H1 (cell line): ENCODE results near the gene DNAJB1. TPM values are rescaled to one million over a fixed set of nuclear protein-coding genes. Genes with fewer than 3 reads are reported as not detected.

ENCODE experiments used
- CTCF ChIA-PET: fragments of 300-600 bp; sonication (Branson Sonifier 250); formaldehyde crosslinking; loops from one replicate; lab custom pipeline; 2021; ENCODE audit not compliant: partially characterized antibody; lab: Charles Lee
- POLR2A ChIA-PET: fragments of 300-600 bp; sonication (Branson Sonifier 250); formaldehyde crosslinking; loops from one replicate; lab custom pipeline; 2021; ENCODE audit warnings: inconsistent platforms; ENCODE audit not compliant: partially characterized antibody; lab: Charles Lee
- DNase-seq, 2 experiments: peaks; one replicate each; pipeline versions ENCODE4 v3.0.0 to v3.0.0-alpha.2; 2010 to 2022; ENCODE audit warnings: low spot score in 2 of 2, low read depth in 1 of 2, mixed read lengths in 1 of 2
- FAIRE-seq: peaks from 2 replicates; lab custom pipeline; 2011; peaks lifted over from hg19 to GRCh38; lab: Jason Lieb, UNC
- H2AFZ ChIP-seq: 2 replicates; pipeline ENCODE4 v1.8.1; 2012; ENCODE audit warnings: low read length, inconsistent platforms
- H2AK5ac ChIP-seq: 2 replicates; pipeline ENCODE4 v1.6.1; 2013; ENCODE audit warnings: low read depth, low read length
- H2BK120ac ChIP-seq: replicated peaks from 2 replicates; pipeline ENCODE3; 2013; ENCODE audit warnings: low read depth, low read length, inconsistent platforms
- H2BK12ac ChIP-seq: 2 replicates; pipeline ENCODE4 v1.6.1; 2013; ENCODE audit warnings: low read depth, low read length
- H2BK15ac ChIP-seq: 2 replicates; pipeline ENCODE4 v1.6.1; 2013; ENCODE audit warnings: low read length
- H2BK20ac ChIP-seq: 2 replicates; pipeline ENCODE4 v1.6.1; 2013; ENCODE audit warnings: low read length
- H2BK5ac ChIP-seq: 2 replicates; pipeline ENCODE4 v1.6.1; 2013; ENCODE audit warnings: low read depth, low read length
- H3K14ac ChIP-seq: 2 replicates; pipeline ENCODE4 v1.6.1; 2013; ENCODE audit warnings: inconsistent platforms; ENCODE audit not compliant: insufficient read length
- H3K18ac ChIP-seq: 2 replicates; pipeline ENCODE4 v1.6.1; 2013; ENCODE audit warnings: low read length; ENCODE audit errors: extremely low read depth
- H3K23ac ChIP-seq: 2 replicates; pipeline ENCODE4 v1.6.1; 2013; ENCODE audit warnings: inconsistent platforms; ENCODE audit not compliant: insufficient read length
- H3K23me2 ChIP-seq: 2 replicates; pipeline ENCODE4 v1.6.1; 2013; ENCODE audit warnings: low read depth, low read length
- H3K27ac ChIP-seq: 2 replicates; pipeline ENCODE4 v1.6.1; 2011; ENCODE audit warnings: low read depth, low read length, inconsistent platforms
- H3K27me3 ChIP-seq, 4 experiments: replicated peaks in 1 of 4; 1 replicate in 1 of 4; 2 replicates in 3 of 4; pipeline versions ENCODE4 v1.6.1 to v1.8.1; 2011 to 2013; ENCODE audit warnings: low read length in 3 of 4, mild to moderate bottlenecking in 3 of 4, inconsistent platforms in 2 of 4, mixed read lengths in 2 of 4, moderate library complexity in 1 of 4; ENCODE audit not compliant: control insufficient read depth in 3 of 4, insufficient read depth in 3 of 4; ENCODE audit errors: extremely low read depth in 1 of 4
- H3K36me3 ChIP-seq, 4 experiments: 2 replicates each; pipeline versions ENCODE4 v1.6.1 to v1.8.1; 2011 to 2013; ENCODE audit warnings: mild to moderate bottlenecking in 4 of 4, low read length in 3 of 4, moderate library complexity in 2 of 4, control low read depth in 1 of 4, inconsistent platforms in 1 of 4; ENCODE audit not compliant: insufficient read depth in 4 of 4, control insufficient read depth in 2 of 4
- H3K4ac ChIP-seq: replicated peaks from 2 replicates; pipeline ENCODE3; 2013; ENCODE audit warnings: low read length, low read depth, mixed read lengths, inconsistent platforms; ENCODE audit not compliant: insufficient read length
- H3K4me1 ChIP-seq, 4 experiments: replicated peaks in 1 of 4; 1 replicate in 1 of 4; 2 replicates in 3 of 4; pipeline versions ENCODE4 v1.6.1 to v1.8.1; 2011 to 2013; ENCODE audit warnings: low read length in 3 of 4, inconsistent platforms in 2 of 4, mixed read lengths in 1 of 4; ENCODE audit not compliant: insufficient read depth in 4 of 4, control insufficient read depth in 3 of 4
- H3K4me2 ChIP-seq, 2 experiments: 2 replicates each; pipeline versions ENCODE4 v1.6.1 to v1.8.1; 2011 to 2013; ENCODE audit warnings: low read depth in 2 of 2, low read length in 2 of 2, control low read depth in 1 of 2, inconsistent platforms in 1 of 2, mild to moderate bottlenecking in 1 of 2; ENCODE audit not compliant: insufficient read depth in 1 of 2
- H3K4me3 ChIP-seq, 4 experiments: fragments of 200-600, 300-600 bp in 1 of 4; sonication (generic), shearing (Covaris generic), sonication (Bioruptor Twin) in 1 of 4; 2 replicates each; pipeline versions ENCODE4 v1.5.1 to v1.8.1; 2011 to 2016; ENCODE audit warnings: low read length in 4 of 4, low read depth in 3 of 4, control low read depth in 2 of 4, inconsistent platforms in 2 of 4, mild to moderate bottlenecking in 2 of 4, mixed read lengths in 1 of 4, moderate library complexity in 1 of 4; ENCODE audit not compliant: insufficient read depth in 2 of 4; ENCODE audit errors: extremely low read depth in 1 of 4
- H3K56ac ChIP-seq: replicated peaks from 2 replicates; pipeline ENCODE3; 2013; ENCODE audit warnings: low read depth, mild to moderate bottlenecking, mixed read lengths, low read length, inconsistent platforms; ENCODE audit not compliant: insufficient read length
- H3K79me1 ChIP-seq: 2 replicates; pipeline ENCODE4 v1.6.1; 2013; ENCODE audit warnings: low read depth, low read length, control low read depth
- H3K79me2 ChIP-seq, 2 experiments: 2 replicates each; pipeline versions ENCODE4 v1.6.1 to v1.8.1; 2012 to 2013; ENCODE audit warnings: low read length in 2 of 2, mild to moderate bottlenecking in 2 of 2, inconsistent platforms in 1 of 2; ENCODE audit not compliant: insufficient read depth in 2 of 2, control insufficient read depth in 1 of 2
- H3K9ac ChIP-seq, 4 experiments: replicated peaks in 1 of 4; 1 replicate in 1 of 4; 2 replicates in 3 of 4; pipeline versions ENCODE4 v1.6.1 to v1.8.1; 2011 to 2013; ENCODE audit warnings: low read depth in 3 of 4, low read length in 3 of 4, control low read depth in 2 of 4, mild to moderate bottlenecking in 2 of 4, moderate library complexity in 2 of 4, inconsistent platforms in 1 of 4; ENCODE audit errors: extremely low read depth in 1 of 4
- H3K9me3 ChIP-seq, 2 experiments: 2 replicates each; pipeline versions ENCODE4 v1.6.1 to v1.8.1; 2012 to 2013; ENCODE audit warnings: mild to moderate bottlenecking in 2 of 2, moderate library complexity in 2 of 2, control low read depth in 1 of 2, inconsistent platforms in 1 of 2, low read depth in 1 of 2, low read length in 1 of 2, mixed read lengths in 1 of 2; ENCODE audit not compliant: insufficient read depth in 2 of 2
- H4K20me1 ChIP-seq, 2 experiments: replicated peaks in 1 of 2; 2 replicates each; pipeline versions ENCODE3 to v1.8.1; 2011 to 2013; ENCODE audit warnings: inconsistent platforms in 2 of 2, low read length in 2 of 2, mild to moderate bottlenecking in 1 of 2; ENCODE audit not compliant: insufficient read depth in 2 of 2, control insufficient read depth in 1 of 2
- H4K5ac ChIP-seq: 2 replicates; pipeline ENCODE4 v1.6.1; 2013; ENCODE audit warnings: low read length, low read depth, mixed read lengths, inconsistent platforms; ENCODE audit not compliant: insufficient read length
- H4K8ac ChIP-seq: 2 replicates; pipeline ENCODE4 v1.8.0; 2013; ENCODE audit warnings: mild to moderate bottlenecking, moderate library complexity, low read length, inconsistent platforms; ENCODE audit not compliant: insufficient read depth; ENCODE audit errors: extremely low read depth
- H4K91ac ChIP-seq: replicated peaks from 2 replicates; pipeline ENCODE3; 2013; ENCODE audit warnings: low read length, mixed read lengths, inconsistent platforms; ENCODE audit not compliant: insufficient read length
- CBX5 ChIP-seq: fragments of 300-800, 300-1000 bp; sonication (generic); IDR thresholded peaks from 2 replicates; pipeline ENCODE4 v1.7.1; 2016; ENCODE audit warnings: antibody characterized with exemption, low read length, low read depth
- CREB1 ChIP-seq: IDR thresholded peaks from 2 replicates; pipeline ENCODE4 v1.6.1; 2012; ENCODE audit warnings: inconsistent platforms
- RAD21 ChIP-seq, 2 experiments: IDR thresholded peaks in 1 of 2; conservative IDR thresholded peaks in 1 of 2; 2 replicates each; pipeline ENCODE4 v1.6.1; 2011; ENCODE audit warnings: low read depth in 2 of 2, low read length in 2 of 2, improper control_type of control experiment in 1 of 2, inconsistent platforms in 1 of 2, mild to moderate bottlenecking in 1 of 2, moderate library complexity in 1 of 2
- TBP ChIP-seq: IDR thresholded peaks from 2 replicates; pipeline ENCODE4 v1.6.1; 2011; ENCODE audit warnings: low read depth, low read length, improper control_type of control experiment
- WGBS, 2 experiments: shearing (Covaris generic) in 1 of 2; methylation state at CpG; one replicate each; pipeline versions ENCODE4 v1.1.6 to v1.1.7; 2013 to 2015; ENCODE audit warnings: low lambda C conversion rate in 2 of 2, mixed read lengths in 2 of 2, inconsistent platforms in 1 of 2, low coverage in 1 of 2, missing lambda C conversion rate in 1 of 2; ENCODE audit not compliant: insufficient replicate concordance in 2 of 2, insufficient coverage in 1 of 2, insufficient read length in 1 of 2; ENCODE audit errors: extremely low coverage in 1 of 2, missing lambda C conversion rate in 1 of 2; 5-methylcytosine and 5-hydroxymethylcytosine counted together
- polyA plus RNA-seq, 7 experiments: library from polyadenylated mRNA; depleted of rRNA in 3 of 7; stranded (reverse) in 5 of 7; unstranded in 2 of 7; fragments of >200 nt in 5 of 7; fragments of 200-250 nt in 2 of 7; gene quantifications; 1 replicate in 5 of 7; 2 replicates in 1 of 7; 4 replicates in 1 of 7; pipeline versions ENCODE4 v1.2.1 to v1.2.3, GENCODE V29; 2011 to 2013; ENCODE audit warnings: missing spikeins in 2 of 7, mixed read lengths in 2 of 7
- total RNA-seq: library from RNA; stranded (reverse); fragmentation: NEBNext Ultra II Directional; extraction: Animal tissue kit (Norgen Biotek cat#: 25700); gene quantifications from 2 replicates; pipeline ENCODE4 v1.2.1, GENCODE V29; 2021
- TF ChIP-seq, protein P1 (sequence below): IDR thresholded peaks from 2 replicates; pipeline ENCODE4 v1.6.1; 2011; ENCODE audit warnings: low read depth, mild to moderate bottlenecking, low read length; ENCODE audit not compliant: insufficient read depth

Gene DNAJB1
- total and polyA plus RNA-seq, 2 of the 8 experiments (the other 6 are each of a cell fraction or from before 2014, with no cell fraction given): 62.9 to 64.3 TPM

GRCh38 chr19:14566712-14567077 is 48.5 kb upstream of the DNAJB1 start:
- no peak overlapping the region for H2AFZ ChIP-seq
- H3K79me2 ChIP-seq: peaks cover 0 to 21% of the 10 kb centered on the region in 2 experiments; a peak in 2 of 4 replicates
- DNase-seq: no peak
- H3K4me3 ChIP-seq: no peak overlapping the region
- CTCF ChIA-PET: no interaction called here
- no peak overlapping the region for H2BK20ac ChIP-seq
- H3K79me1 ChIP-seq: peaks cover 2% of the 10 kb centered on the region
- no peak overlapping the region for H3K4ac ChIP-seq
- no peak overlapping the region for H3K56ac ChIP-seq
- no peak overlapping the region for H2BK5ac ChIP-seq
- FAIRE-seq: no peak
- WGBS, 2 experiments: 95% methylated on average over 10 of the region's 18 CpGs; no CpG with 5 or more reads in 1 of the 2 experiments
- H3K4me2 ChIP-seq: no peak overlapping the region
- H2BK120ac ChIP-seq: no peak overlapping the region
- peaks cover 0 to 16% (median 6%) of the 10 kb centered on the region in 4 experiments; a peak in 3 of 8 replicates for H3K36me3 ChIP-seq
- TF ChIP-seq TBP (no peak), RAD21 (IDR thresholded peaks at IDR 0.05 in 1 of 2, conservative IDR thresholded peaks at IDR 0.05 in 1 of 2; ENCODE audit: low read depth in 2 of 2, low read length in 2 of 2) (no peak), CBX5 (no peak), CREB1 (no peak)
- TF ChIP-seq, protein P1, sequence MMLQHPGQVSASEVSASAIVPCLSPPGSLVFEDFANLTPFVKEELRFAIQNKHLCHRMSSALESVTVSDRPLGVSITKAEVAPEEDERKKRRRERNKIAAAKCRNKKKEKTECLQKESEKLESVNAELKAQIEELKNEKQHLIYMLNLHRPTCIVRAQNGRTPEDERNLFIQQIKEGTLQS: no peak
- TF ChIP-seq, all 59 proteins: peak for 0
- Histone ChIP-seq H4K91ac (no peak overlapping the region), H2BK12ac (no peak overlapping the region), H4K20me1 (peaks cover 0 to 15% of the 10 kb centered on the region in 2 experiments), H3K14ac (no peak overlapping the region), H3K27ac (no peak overlapping the region), H2BK15ac (no peak overlapping the region), H4K8ac (no peak overlapping the region), H4K5ac (no peak overlapping the region), H3K23ac (no peak overlapping the region), H2AK5ac (no peak overlapping the region), H3K23me2 (no peaks in the 10 kb centered on the region; the same call in 1 of the 2 replicates), H3K9me3 (no peaks in the 10 kb centered on the region), H3K9ac (no peak overlapping the region), H3K4me1 (peaks cover 0 to 28% (median 22%) of the 10 kb centered on the region in 4 experiments; a peak in 6 of 7 replicates), H3K18ac (no peak overlapping the region), H3K27me3 (no peaks in the 10 kb centered on the region)
- POLR2A ChIA-PET: interaction anchor here (1.0 kb wide), 1 partner anchor 119 kb away, joined by 3 read pairs; no protein-coding TSS in a partner anchor
